Left colon (tissue), 2 donors: ENCODE data around the gene MGST2. TPM values are rescaled to one million over a fixed set of nuclear protein-coding genes. Genes with fewer than 3 reads are reported as not detected.

Experiments used
- ATAC-seq: fragments of 200-7000 bp; cut with Tn5 transposase; one replicate; pipeline ENCODE4 v1.9.1; 2020; ENCODE audit warnings: mild to moderate bottlenecking, moderate library complexity
- DNase-seq, 2 donors: peaks; one replicate each; pipeline ENCODE4 v3.0.0-alpha.2; 2020
- intact Hi-C, 2 donors: fragments of 100-400 bp; cut with DNase I in 1 of 2; cut with micrococcal nuclease in 1 of 2; formaldehyde crosslinking; loops; one replicate each; pipeline versions ENCODE4 v1.11.2 to v1.14.0; 2022; cut with DNase I, micrococcal nuclease
- total RNA-seq, 2 donors: library from RNA; stranded (reverse); fragmentation: NEBNext Ultra II Directional; extraction: Animal tissue kit (Norgen Biotek cat#: 25700); gene quantifications; one replicate each; pipeline ENCODE4 v1.2.1, GENCODE V29; 2021
- donor health status: DM: no; HTN: no; CAD: no.
- donor health status: DM: yes; HTN: yes; CAD: no.

MGST2 gene
- total RNA-seq, 2 donors from 2014 or later = 99.1 to 129 TPM

DNA sequence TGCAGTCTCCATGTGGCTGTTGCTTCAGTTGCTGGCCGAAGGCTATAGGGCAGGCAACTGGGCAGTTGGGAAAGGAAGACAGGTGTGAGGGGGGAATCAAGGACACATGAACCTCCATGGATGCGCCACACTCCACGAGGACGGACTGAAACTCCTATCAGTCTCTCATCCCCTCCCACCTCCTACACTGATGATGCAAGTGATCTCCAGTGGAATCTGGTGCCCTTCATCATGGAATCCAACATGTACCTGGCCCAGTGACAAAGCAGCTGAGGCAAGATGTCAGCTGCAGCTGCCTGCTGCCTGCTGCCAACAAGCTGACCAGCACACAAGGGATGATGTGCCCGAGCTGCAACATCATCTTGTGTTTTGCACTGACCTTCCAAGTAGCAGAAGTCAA lies 26.0 kb upstream of the MGST2 start:
- intact Hi-C loops = loop anchor here in 1 of 2 donors (10.0 kb wide), 1 partner anchor 145 kb away; no protein-coding TSS in a partner anchor
- ATAC-seq (no peak), DNase-seq (no peak)

- ATAC-seq = no peak
- DNase-seq = no peak
- intact Hi-C loops = no loop called here
These were observed 24.4 kb upstream of the MGST2 start for GRCh38 chr4:139641218-139641617.

GRCh38 chr4:139642364-139642763 lies 23.3 kb upstream of the MGST2 start:
- intact Hi-C loops = no loop called here
- DNase-seq = no peak
- ATAC-seq = no peak

- ATAC-seq (no peak), DNase-seq (no peak)
- intact Hi-C loops = no loop called here
These were observed 22.4 kb upstream of the MGST2 start for GRCh38 chr4:139643042-139643895.

DNA sequence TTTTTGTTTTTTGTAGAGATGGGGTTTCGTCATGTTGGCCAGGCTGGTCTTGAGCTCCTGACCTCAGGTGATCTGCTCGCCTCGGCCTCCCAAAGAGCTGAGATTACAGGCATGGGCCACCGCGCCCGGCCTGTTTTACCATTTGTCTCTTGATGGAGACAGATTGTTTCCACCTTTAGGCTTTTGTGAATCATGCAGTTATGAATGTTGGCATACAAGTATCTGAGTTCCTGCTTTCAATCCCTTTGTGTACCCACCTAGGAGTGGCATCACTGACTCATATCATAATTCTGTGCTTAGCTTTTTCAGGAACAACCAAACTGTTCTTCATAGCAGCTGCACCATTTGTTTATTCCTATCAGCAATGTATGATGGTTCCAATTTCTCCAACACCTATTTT lies 20.2 kb upstream of the MGST2 start:
- ATAC-seq = peak; percentile 75
- DNase-seq = no peak
- intact Hi-C loops = no loop called here

DNA sequence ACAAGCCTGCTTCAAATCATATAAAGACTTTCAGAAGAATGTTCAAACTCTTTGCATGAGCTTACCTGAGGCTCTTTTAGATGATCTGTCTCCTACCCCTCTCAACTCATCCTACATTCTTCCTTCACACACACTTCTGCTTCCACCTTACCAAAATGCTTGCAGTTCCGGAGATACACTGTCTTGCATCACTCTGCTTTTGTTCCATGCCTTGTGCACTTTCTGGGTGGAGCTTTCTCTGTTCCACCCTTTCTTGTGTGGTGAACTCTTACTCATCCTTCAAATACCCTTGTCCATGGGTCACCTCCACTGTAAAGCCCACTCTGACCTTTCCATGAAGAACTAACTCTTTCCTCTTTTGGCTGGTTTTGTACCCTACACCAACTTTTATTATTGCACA lies 18.4 kb upstream of the MGST2 start:
- intact Hi-C loops = no loop called here
- ATAC-seq = no peak
- no peak for DNase-seq

- intact Hi-C loops = no loop called here
- ATAC-seq (no peak), DNase-seq (no peak)
These were observed 17.7 kb upstream of the MGST2 start for GRCh38 chr4:139647952-139648351.

- peak; percentile 79 for ATAC-seq
- peak; percentile 54 to 86 for DNase-seq
- intact Hi-C loops = loop anchor here in 1 of 2 donors (10.0 kb wide), 1 partner anchor 47 kb away; no protein-coding TSS in a partner anchor
These were observed 14.1 kb upstream of the MGST2 start for GRCh38 chr4:139651282-139652194.

- ATAC-seq (no peak), DNase-seq (no peak)
- intact Hi-C loops = loop anchor here in 1 of 2 donors (10.0 kb wide), 1 partner anchor 50 kb away; no protein-coding TSS in a partner anchor
These were observed 11.1 kb upstream of the MGST2 start for GRCh38 chr4:139654516-139654915.

- DNase-seq (no peak), ATAC-seq (peak; percentile 48)
- intact Hi-C loops = loop anchor here in 1 of 2 donors (10.0 kb wide), 1 partner anchor 50 kb away; no protein-coding TSS in a partner anchor
These were observed 10.5 kb upstream of the MGST2 start for GRCh38 chr4:139655116-139655515.

GRCh38 chr4:139656614-139657486 lies 8.8 kb upstream of the MGST2 start:
- intact Hi-C loops = loop anchor here in 1 of 2 donors (10.0 kb wide), 1 partner anchor 52 kb away; no protein-coding TSS in a partner anchor
- DNase-seq = peak; percentile 45 to 48
- ATAC-seq = peak; percentile 82

- ATAC-seq (no peak), DNase-seq (no peak)
- intact Hi-C loops = loop anchor here in 1 of 2 donors (10.0 kb wide), 1 partner anchor 53 kb away; no protein-coding TSS in a partner anchor
These were observed 7.4 kb upstream of the MGST2 start for GRCh38 chr4:139658185-139658584.

GRCh38 chr4:139658586-139659382 lies 6.8 kb upstream of the MGST2 start:
- DNase-seq = no peak
- intact Hi-C loops = loop anchor here in 1 of 2 donors (10.0 kb wide), 1 partner anchor 54 kb away; no protein-coding TSS in a partner anchor
- ATAC-seq = no peak

- DNase-seq (no peak), ATAC-seq (no peak)
- intact Hi-C loops = loop anchor here in 1 of 2 donors (10.0 kb wide), 2 partner anchors 55 to 595 kb away; no protein-coding TSS in a partner anchor
These were observed 5.7 kb upstream of the MGST2 start for GRCh38 chr4:139659735-139660424.

GRCh38 chr4:139660568-139661043 lies 5.0 kb upstream of the MGST2 start:
- ATAC-seq (peak; percentile 26), DNase-seq (no peak)
- intact Hi-C loops = loop anchor here in 1 of 2 donors (10.0 kb wide), 1 partner anchor 594 kb away; no protein-coding TSS in a partner anchor

GRCh38 chr4:139663561-139664138 lies 2.0 kb upstream of the MGST2 start:
- intact Hi-C loops = loop anchor here in 1 of 2 donors (10.0 kb wide), 1 partner anchor 591 kb away; no protein-coding TSS in a partner anchor
- no peak for ATAC-seq

More at GRCh38 chr4:139663561-139664138, 2.0 kb upstream of the MGST2 start:
- no peak for DNase-seq
